SU-DHL-6 (cell line): ENCODE data around the gene IRF1.

Experiments used
- H2AFZ ChIP-seq: fragments of 200-600 bp; sonication (generic); 2 replicates; pipeline ENCODE4 v1.6.1; 2014; ENCODE audit warnings: low read depth, mild to moderate bottlenecking, moderate library complexity, mixed read lengths, antibody characterized with exemption, low read length; ENCODE audit not compliant: severe bottlenecking
- H3F3A ChIP-seq: fragments of 200-600 bp; shearing (Covaris generic); 2 replicates; pipeline ENCODE4 v1.6.0; 2016; ENCODE audit warnings: antibody characterized with exemption, mild to moderate bottlenecking; ENCODE audit not compliant: insufficient read depth
- H3K27ac ChIP-seq: fragments of 200-600 bp; sonication (generic); 2 replicates; pipeline ENCODE4 v1.5.1; 2016; ENCODE audit warnings: low read depth, mild to moderate bottlenecking, low read length, moderate library complexity, mixed read lengths
- H3K27me3 ChIP-seq: fragments of 200-600 bp; sonication (generic), shearing (Covaris generic); 2 replicates; pipeline ENCODE4 v1.6.0; 2014; ENCODE audit warnings: mild to moderate bottlenecking, low read length
- H3K36me3 ChIP-seq: fragments of 200-600 bp; sonication (generic); 2 replicates; pipeline ENCODE4 v1.6.1; 2014; ENCODE audit warnings: mild to moderate bottlenecking, low read length, mixed read lengths
- H3K4me2 ChIP-seq: fragments of 300-600, 200-600 bp; shearing (Covaris generic), sonication (generic); 2 replicates; pipeline ENCODE4 v1.6.0; 2014; ENCODE audit warnings: low read length, low read depth, mild to moderate bottlenecking; ENCODE audit not compliant: poor library complexity, severe bottlenecking
- H3K4me3 ChIP-seq: fragments of 200-600 bp; sonication (generic); 2 replicates; pipeline ENCODE4 v1.5.1; 2014; ENCODE audit warnings: antibody characterized with exemption, low read length, mild to moderate bottlenecking, mixed read lengths; ENCODE audit not compliant: insufficient read depth, poor library complexity, severe bottlenecking
- H3K79me2 ChIP-seq: fragments of 200-600 bp; sonication (generic); 2 replicates; pipeline ENCODE4 v1.6.1; 2014; ENCODE audit warnings: mild to moderate bottlenecking, low read length, moderate library complexity; ENCODE audit not compliant: insufficient read depth
- H3K9ac ChIP-seq: fragments of 200-600 bp; sonication (generic); 2 replicates; pipeline ENCODE4 v1.7.0; 2014; ENCODE audit warnings: mild to moderate bottlenecking, low read length
- H3K9me2 ChIP-seq: fragments of 200-600 bp; sonication (generic); replicated peaks from 2 replicates; pipeline ENCODE4 v1.6.1; 2014; ENCODE audit warnings: low read length; ENCODE audit not compliant: insufficient read depth
- H3K9me3 ChIP-seq: fragments of 200-600 bp; sonication (generic); 2 replicates; pipeline ENCODE4 v1.6.1; 2014; ENCODE audit warnings: low read length, mixed read lengths; ENCODE audit not compliant: insufficient read depth
- H4K20me1 ChIP-seq: fragments of 200-600 bp; sonication (generic); 2 replicates; pipeline ENCODE4 v1.6.1; 2014; ENCODE audit warnings: low read depth, mild to moderate bottlenecking, antibody characterized with exemption, low read length, moderate library complexity, mixed read lengths
- EZH2phosphoT487 ChIP-seq: fragments of 200-600 bp; sonication (generic), shearing (Covaris generic); conservative IDR thresholded peaks from 2 replicates; pipeline ENCODE4 v1.6.1; 2018; ENCODE audit warnings: mild to moderate bottlenecking, antibody characterized with exemption, low read length, moderate library complexity, mixed read lengths
- TF ChIP-seq, protein P1 (sequence below): fragments of 200-600 bp; sonication (generic); IDR thresholded peaks from one replicate; pipeline ENCODE4 v1.5.1; 2017; ENCODE audit warnings: antibody characterized with exemption, mild to moderate bottlenecking, low read length, moderate library complexity; ENCODE audit not compliant: insufficient read depth, poor library complexity, severe bottlenecking

IRF1 gene

DNA sequence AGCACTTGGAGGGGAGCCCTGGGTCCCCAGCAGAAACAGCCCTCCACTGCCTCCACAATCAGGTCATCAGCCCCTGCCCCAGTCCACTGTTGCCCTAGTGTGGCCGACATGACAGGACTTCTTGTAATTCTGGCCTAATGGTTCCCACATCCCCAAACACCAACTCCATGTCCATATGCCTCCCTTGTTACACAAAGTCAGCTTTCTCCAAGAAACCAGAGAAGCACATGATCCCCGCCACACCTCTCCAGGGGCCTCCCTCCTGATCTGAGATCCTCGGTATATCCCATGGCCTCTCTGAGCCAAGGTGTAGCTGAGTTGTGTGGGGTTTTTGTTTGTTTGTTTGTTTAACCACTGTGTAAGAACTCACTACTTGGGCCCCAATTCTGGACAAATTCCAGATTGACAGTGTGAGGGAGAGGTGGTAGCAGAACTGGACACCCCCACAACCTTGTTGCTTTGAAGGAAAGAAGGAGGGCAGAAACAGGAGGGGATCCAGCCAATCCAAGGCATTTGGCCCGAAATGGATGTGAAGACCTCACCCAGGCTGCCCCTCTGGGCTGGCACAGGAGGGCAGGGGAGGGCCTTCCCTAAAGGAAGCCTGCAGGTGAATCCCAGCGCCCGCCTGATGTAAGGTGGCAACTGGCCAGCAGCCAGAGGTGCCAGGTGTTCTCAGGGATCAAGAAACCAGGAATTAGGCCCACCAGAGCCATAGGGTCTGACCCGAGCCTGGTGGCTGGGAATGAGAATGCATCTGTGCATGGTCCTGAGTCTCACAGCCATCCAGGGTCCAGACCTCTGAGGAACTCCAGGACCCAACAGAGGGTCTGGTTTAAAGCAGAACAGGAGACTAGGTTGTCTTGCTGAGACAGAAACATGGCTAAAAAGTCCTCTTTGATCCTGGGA lies 13.4 kb downstream of the IRF1 start:
- Histone ChIP-seq H2AFZ (no peak overlapping the region), H3K36me3 (no peaks in the 10 kb centered on the region), H4K20me1 (no peaks in the 10 kb centered on the region), H3K9me3 (no peaks in the 10 kb centered on the region), H3K27ac (no peak overlapping the region), H3F3A (no peaks in the 10 kb centered on the region), H3K9me2 (no peaks in the 10 kb centered on the region), H3K9ac (no peak overlapping the region), H3K4me2 (no peak overlapping the region), H3K4me3 (no peak overlapping the region), H3K79me2 (no peaks in the 10 kb centered on the region), H3K27me3 (no peaks in the 10 kb centered on the region)
- TF ChIP-seq, protein P1, sequence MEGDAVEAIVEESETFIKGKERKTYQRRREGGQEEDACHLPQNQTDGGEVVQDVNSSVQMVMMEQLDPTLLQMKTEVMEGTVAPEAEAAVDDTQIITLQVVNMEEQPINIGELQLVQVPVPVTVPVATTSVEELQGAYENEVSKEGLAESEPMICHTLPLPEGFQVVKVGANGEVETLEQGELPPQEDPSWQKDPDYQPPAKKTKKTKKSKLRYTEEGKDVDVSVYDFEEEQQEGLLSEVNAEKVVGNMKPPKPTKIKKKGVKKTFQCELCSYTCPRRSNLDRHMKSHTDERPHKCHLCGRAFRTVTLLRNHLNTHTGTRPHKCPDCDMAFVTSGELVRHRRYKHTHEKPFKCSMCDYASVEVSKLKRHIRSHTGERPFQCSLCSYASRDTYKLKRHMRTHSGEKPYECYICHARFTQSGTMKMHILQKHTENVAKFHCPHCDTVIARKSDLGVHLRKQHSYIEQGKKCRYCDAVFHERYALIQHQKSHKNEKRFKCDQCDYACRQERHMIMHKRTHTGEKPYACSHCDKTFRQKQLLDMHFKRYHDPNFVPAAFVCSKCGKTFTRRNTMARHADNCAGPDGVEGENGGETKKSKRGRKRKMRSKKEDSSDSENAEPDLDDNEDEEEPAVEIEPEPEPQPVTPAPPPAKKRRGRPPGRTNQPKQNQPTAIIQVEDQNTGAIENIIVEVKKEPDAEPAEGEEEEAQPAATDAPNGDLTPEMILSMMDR = no peak
- TF ChIP-seq EZH2phosphoT487 = no peak

DNA sequence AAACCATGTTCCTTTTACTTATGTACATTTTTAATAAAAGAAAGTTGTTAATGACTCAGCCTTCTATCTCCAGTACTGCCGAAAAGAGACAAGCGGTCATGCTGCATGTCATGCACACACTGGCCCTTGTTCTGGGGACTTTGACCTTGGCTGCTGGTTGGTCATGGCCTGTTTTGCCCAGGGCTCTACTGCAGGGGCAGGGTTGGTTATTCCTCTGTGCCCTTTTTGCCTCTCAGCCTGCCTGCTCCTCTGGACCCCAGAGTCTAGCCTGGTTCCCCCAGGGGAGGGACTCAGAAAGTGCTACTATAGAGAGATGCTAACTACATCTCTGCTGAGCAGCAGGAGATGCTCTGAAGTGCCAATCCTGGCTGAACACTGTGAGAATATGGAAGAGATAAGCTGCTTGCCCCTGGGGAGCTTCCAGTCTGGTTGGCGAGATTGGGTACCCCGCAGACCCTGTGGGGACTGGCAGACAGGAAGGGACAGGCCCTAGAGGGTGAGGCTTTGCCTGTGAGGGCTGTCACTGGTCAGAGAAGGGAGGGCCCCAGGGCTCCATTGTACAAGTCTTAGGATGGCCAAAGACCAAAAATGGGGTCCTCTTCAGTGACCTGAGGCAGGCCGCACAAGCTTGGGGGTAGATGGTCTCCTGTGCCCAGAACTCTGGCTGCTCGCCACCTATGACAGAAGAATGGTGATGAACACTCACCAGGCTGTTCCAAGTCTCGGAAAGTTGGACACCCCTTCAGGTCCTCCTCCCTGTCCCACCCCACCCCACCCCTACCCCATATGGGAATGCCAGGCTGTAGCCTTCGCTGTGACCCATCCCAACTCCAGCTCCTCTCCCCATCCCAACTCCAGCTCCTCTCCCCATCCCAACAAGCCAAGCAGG lies 14.3 kb downstream of the IRF1 start:
- H2AFZ ChIP-seq = no peak overlapping the region
- no peak overlapping the region for H3K4me3 ChIP-seq
- H3K27ac ChIP-seq = no peak overlapping the region
- no peak overlapping the region for H3K4me2 ChIP-seq
- no peaks in the 10 kb centered on the region for H3K9me2 ChIP-seq
- no peak overlapping the region for H3K9ac ChIP-seq
- H3K79me2 ChIP-seq = no peaks in the 10 kb centered on the region
- no peaks in the 10 kb centered on the region for H4K20me1 ChIP-seq
- no peaks in the 10 kb centered on the region for H3K9me3 ChIP-seq
- H3F3A ChIP-seq = no peaks in the 10 kb centered on the region
- no peaks in the 10 kb centered on the region for H3K27me3 ChIP-seq
- no peaks in the 10 kb centered on the region for H3K36me3 ChIP-seq
- TF ChIP-seq EZH2phosphoT487 = no peak
- TF ChIP-seq, protein P1 = no peak

DNA sequence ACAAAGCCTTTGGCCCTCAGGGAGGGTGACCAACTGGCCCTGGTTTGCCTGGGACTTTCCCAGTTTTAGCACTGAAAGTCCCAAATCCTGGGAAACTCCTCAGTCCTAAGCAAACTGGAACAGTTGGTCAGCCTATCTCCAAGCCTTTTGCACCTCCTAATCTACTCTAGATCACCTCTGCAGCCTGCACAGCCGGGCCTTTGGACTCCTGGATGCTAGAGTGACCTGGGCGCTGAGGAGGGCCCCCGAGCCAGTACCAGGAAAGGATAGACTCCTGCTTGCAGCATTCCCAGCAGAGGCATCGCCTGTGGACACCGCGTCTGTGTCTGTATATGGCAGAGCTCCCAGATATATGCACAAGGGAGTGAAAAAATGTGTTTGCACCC lies 15.1 kb downstream of the IRF1 start:
- no peaks in the 10 kb centered on the region for H3F3A ChIP-seq
- H3K4me3 ChIP-seq = no peak overlapping the region
- no peaks in the 10 kb centered on the region for H3K27me3 ChIP-seq
- no peaks in the 10 kb centered on the region for H3K9me2 ChIP-seq
- H3K9ac ChIP-seq = no peak overlapping the region
- TF ChIP-seq, protein P1 = no peak
- TF ChIP-seq EZH2phosphoT487 = no peak
- H2AFZ ChIP-seq = no peak overlapping the region
- H3K9me3 ChIP-seq = no peaks in the 10 kb centered on the region
- no peak overlapping the region for H3K4me2 ChIP-seq
- H3K27ac ChIP-seq = no peak overlapping the region
- H3K79me2 ChIP-seq = no peaks in the 10 kb centered on the region
- no peaks in the 10 kb centered on the region for H4K20me1 ChIP-seq
- no peaks in the 10 kb centered on the region for H3K36me3 ChIP-seq
